Fibroblast of gingiva (primary cell): Measurements from ENCODE around the gene WIF1.

Experiments
- DNase-seq: peaks from one replicate; pipeline ENCODE4 v3.0.0-alpha.2; 2011; ENCODE audit warnings: low read depth

Gene WIF1

DNA sequence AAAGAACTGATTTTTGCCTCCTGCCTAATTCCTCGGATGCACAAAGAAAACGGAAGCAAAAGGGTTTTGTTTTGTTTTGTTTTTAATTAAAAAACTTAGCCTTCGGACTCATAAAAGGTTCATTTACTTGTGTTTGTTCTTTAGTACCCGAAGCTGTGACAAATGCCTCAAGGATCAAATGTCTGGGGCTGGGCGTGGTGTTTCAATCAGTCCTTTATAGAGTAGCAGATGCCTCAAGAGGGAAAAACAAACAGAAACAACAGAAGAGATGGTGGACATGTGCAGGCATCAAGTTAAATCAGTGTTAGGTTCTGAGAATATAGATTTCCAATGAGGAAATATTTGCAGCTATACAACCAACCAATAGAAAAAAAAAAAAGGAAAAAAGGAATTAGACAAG lies 1.6 kb upstream of the WIF1 start:
- DNase-seq = no peak

DNA sequence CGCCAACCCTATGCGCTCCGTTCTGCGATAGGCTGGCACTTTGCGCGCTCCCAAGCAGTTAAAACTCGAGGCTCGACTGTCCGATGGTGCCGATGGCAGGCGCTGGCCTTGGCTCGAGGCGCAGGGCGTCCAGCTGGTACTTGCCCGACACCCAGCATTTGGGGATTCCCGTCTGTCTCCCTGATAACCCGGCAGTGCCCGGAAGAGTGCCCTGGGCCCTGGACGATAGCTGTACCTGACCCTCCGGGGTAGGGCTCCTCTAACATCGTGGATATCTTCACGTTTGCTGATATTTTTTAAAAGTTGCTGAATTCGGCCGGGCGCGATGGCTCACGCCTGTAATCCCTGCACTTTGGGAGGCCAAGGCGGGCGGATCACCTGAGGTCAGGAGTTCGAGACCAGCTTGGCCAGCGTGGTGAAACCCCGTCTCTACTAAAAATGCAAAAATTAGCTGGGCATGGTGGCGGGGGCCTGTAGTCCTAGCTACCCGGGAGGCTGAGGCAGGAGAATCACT lies 908 bp upstream of the WIF1 start:
- DNase-seq = no peak

DNA sequence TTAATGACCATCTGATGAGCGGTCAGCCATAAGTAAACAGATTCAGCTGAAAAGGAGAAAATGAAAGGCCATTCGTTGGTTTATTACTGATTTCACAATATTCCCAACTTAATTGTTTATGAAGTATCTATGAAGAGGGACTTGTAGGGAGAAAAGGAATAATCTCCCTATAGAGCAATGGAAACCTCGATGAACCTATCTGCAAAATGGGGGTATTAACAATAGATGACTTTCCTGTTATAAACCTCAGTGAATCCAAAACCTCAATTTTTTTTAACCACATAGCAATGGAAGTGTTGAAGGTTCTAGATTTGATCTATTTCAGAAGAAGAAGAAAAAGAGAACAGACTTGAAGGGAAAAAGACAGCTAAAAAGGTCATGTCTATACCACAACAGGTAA lies 2.0 kb downstream of the WIF1 start:
- no peak for DNase-seq

DNA sequence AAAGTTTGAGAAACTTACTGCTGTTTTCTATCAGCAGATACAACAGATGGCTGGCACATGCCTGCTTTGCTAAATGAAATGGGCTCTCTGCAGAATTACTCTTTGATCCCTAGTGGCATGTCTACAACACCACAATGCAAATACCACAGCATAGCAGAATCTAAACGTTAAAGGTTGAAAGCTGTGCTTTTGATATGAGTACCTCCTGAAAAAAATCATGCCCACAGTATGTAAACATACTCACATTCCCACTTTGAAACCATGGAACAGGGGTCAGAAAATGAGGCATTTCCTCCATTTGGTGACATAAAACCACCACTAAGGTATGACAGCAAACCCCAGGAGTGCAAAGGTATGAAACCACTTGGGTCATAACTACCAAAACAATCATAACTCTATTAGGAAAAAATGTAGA lies 7.5 kb downstream of the WIF1 start:
- peak; percentile 2 for DNase-seq

DNA sequence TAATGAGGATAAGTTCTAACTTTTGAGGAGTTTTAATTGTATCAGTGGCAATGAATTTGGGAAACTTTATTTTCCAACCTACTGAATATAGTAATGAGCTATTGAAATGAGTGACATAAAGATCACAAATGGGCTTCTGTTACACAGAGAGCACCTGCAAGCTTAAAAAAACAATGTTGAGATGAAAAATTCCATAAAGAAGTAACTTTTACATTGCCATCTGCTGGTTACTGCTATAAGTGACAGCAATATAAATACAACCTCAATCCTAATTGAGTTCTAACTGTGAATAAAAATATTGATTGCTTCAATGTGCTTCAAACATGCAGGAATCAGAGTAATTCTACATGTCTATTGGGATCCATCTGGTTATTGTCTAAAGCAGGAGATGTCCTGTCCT lies 14.2 kb downstream of the WIF1 start:
- DNase-seq = peak; percentile 2

DNA sequence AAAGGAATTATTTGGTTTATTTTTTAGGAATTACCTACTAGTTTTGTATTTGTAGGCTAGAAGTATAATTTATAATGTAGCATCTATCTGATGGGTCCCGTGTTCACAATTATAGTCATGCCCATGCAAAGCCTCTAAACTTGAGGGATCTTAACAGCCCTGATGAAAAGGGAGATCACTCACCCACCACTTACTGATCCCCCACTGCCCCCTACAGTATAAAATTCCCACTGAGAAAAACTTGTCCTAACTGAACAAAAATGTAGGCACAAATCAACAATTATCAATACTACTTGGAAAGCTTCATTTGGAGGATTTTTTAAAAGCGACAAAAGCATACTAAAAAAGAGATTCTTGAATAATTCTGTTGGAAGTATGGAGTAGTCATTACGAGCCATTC lies 21.0 kb downstream of the WIF1 start:
- no peak for DNase-seq

DNA sequence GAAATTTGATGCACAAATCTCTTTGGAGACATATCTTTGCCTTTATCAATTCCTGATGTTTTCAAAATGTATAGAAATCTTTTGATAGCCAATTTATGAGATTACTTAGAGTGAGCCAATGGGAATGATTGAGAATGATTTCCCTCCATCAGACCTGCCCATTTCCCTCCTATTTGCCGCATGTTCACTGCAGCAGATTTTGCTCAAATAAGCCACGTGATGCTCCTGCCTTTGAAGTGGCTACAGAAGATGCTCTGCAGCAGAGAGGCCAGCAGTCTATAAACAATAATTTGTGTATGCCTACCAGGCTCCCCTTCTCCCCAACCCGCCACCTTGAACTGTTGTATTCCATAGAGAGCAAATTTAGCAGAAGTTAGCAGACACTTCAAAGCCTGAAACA lies 21.9 kb downstream of the WIF1 start:
- DNase-seq = no peak

DNA sequence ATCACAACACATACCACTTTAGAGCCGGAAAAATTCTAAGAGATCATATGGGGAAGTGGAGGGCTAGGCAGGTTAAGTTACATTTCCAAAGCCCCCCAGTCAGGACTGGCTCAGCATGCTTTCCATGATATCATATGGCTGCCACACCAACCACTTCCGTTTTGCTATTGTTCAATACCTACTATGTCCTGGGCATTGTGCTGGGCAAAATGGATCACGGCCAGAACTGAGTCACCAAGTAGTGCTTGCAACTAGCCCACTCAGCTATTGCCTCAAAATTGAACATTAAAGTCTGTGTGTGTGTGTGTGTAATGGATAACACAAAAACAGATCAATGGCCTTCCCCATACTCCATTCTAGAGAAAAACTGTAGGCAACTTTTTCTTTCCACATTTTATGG lies 22.7 kb downstream of the WIF1 start:
- DNase-seq = no peak

DNA sequence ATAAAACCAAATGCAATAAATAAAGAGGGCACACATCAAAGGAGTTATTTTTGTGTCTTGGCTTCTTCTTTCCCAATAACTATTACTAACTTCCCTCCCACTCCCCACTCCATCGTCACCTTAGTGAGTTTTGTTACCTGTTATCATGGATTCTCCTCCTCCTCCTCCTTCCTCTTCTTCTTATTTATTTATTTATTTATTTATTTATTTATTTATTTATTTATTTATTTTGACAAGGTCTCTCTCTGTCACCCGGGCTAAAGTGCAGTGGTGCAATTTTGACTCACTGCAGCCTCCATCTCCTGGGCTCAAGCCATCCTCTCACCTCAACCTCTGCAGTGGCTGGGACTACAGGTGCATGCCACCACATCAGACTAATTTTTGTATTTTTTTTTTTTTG lies 26.4 kb downstream of the WIF1 start:
- DNase-seq = no peak

DNA sequence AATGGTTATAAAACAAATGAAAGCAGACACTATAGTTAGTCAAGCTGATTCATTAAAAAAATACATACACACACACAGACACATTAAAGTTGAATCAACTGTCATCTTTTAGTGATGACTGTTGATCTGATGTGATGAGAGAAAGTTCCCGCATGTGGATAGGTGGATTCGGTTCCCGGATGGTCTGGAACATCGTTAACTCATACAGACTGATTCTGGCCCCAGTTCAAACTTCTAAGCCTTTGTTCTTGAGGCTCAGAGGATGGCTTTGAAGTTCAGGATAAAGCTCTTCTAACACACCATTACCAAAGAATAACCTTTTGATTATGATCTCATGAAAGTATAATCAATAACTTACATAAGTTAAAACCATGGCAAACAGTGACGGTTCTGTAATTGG lies 27.5 kb downstream of the WIF1 start:
- DNase-seq = no peak

DNA sequence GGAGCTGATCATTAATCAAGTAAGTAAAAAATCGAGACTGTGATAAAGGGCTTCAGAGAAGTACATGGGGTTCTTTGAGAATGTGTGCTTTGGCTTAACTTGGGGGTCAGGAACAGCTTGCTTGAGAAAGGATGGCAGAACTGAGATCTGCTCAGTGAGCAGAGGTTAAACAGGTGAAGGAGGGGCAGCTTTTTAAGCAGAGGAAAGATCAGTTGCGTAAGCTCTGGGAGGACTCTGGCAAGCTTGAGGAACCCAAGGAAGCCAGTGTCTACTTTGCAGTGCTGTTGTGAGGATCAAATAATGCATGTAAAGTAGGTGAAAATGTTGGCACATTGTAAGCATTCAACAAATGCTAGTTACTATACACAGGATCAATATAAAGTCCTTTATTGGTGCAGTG lies 30.6 kb downstream of the WIF1 start:
- no peak for DNase-seq

DNA sequence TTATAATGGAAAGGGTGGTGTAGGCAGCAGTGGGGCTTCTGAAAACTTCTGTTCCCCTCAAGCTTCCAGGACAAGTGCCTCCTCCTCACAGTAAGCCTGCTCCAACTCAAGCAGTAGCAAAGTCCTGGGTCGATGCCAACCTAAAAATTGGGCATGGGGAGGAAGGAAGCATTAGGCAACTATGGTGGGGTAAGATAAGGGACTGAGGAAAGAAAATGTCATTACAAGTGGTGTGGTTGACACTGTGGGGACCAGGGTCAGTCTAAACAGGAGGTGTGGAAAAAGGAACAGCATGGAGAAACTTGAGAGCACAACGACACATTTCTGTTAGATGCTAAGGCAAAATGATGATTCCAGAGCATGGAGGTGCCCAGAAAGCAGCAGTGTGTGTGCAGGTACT lies 34.9 kb downstream of the WIF1 start:
- no peak for DNase-seq

DNA sequence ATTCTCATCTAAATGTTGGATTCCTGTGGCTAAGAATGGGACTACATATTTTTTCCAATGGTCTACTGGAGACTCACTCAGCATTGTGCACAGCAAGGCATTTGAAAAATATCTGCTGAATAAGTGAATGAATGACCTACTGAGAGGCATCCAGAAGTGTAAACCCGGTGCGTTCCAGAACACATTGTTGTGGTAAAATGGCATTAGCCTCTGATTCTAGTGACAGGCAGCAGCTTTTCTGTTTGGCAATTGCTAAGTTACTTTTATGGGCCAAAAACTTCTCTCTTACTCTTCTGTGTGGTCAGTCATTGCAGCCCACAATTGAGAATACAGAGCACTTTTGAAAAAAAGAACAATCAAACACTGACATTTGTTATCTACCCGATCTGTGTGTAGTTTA lies 36.5 kb downstream of the WIF1 start:
- no peak for DNase-seq

DNA sequence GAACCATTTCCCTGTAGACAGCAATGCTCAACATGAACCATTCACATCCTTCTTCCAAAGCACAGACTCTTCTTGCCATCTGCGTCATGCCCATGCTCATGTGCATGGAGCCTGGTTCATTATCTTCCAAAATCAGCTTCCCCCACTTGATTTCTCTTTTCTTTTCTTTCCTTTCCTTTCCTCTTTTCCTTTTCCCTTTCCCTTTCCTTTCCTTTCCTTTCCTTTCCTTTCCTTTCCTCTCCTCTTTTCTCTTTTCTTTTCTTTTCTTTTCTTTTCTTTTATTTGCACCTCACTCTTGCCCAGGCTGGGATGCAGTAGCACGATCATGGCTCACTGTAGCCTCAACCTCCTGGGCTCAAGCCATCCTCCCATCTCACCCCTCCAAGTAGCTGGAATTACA lies 37.5 kb downstream of the WIF1 start:
- DNase-seq = no peak

DNA sequence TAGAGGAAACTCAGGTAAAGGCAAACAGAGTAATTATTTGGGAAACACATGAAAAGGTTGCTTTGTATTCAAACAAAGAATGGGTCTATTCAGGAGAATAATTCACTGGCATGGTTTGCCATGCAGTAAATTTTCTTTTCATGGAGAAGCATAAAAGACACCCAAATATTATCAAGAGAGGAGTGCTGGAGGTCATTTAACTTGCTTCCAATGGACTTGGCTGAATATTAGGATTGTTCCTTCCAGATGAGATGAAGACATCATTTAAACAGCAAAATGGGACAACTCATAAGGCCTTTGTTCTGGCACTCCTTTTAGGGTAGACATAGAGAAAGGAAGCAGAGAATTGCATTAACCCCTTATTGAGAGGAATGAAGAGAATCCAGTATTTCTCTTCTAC lies 38.7 kb downstream of the WIF1 start:
- DNase-seq = no peak

DNA sequence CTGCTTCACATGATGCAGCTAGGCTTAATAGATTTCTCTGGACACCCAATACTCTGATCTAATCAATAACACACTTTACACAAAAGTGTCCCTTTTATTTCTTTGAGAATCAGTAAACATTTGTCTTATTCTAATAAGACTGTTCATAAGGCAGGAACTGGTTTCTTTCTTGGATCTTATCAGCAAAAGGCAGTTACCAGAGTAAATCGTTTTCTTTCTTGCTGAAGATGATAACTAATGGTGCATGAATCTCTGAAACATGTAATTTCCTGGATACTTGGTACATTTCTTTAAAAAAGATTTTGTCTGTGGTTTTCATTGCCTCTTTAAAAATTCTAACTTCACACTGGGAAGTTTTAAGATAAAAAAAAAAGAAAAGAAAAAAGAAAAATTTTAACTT lies 39.6 kb downstream of the WIF1 start:
- no peak for DNase-seq

DNA sequence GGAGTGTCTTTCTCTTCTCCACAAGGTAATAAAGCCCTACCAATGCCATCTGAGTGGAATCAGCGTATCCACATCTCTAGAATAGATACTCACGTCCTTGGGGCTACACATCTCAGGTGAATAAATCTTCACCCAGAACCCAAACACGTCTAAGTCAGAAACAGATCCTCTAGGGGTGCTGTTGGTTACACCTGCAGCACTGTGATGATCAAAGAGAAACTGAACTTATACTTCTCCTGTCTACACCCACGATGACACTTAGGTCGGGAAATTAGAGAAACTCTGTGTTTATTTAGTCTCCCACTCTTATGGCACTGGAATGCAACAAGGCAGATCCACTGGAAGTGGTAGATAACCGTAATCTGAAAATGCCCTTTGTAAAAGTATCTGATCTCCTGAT lies 46.2 kb downstream of the WIF1 start:
- DNase-seq = no peak

DNA sequence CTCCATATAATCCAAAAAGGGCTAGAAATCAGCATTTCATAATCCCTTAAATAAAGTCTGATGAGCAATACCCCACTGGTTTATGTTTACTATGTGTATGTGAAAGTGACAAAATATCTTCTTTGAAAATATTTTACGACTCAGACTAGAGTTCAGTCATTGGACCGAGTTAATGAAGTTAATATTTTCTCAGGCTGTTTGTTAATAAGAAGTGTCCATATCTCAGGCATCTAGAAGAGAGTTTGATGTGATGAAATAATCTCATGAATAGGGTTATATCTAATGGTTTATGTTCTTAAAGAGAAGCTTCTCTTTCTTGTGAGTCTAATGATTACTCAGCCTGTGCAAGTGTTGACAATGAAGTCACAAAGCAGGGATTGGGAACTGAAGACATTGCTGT lies 51.8 kb downstream of the WIF1 start:
- DNase-seq = no peak

DNA sequence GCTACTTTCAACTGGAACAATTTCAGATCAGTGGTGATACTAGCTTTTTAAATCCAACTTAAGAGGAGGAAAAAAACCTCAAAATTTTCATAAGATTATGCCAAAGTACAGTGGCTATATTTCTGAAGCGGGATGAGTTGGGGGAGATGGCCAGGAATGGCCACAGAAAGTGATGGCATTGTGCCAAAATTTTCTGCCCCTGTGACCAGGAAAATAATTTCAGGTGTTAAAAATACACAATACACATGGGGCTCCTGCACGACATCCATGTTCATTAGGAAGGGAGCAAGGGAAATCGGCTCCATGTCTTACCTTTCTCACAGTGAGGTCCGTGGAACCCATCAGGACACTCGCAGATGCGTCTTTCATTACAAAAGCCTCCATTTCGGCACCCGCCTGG lies 53.7 kb downstream of the WIF1 start:
- no peak for DNase-seq

DNA sequence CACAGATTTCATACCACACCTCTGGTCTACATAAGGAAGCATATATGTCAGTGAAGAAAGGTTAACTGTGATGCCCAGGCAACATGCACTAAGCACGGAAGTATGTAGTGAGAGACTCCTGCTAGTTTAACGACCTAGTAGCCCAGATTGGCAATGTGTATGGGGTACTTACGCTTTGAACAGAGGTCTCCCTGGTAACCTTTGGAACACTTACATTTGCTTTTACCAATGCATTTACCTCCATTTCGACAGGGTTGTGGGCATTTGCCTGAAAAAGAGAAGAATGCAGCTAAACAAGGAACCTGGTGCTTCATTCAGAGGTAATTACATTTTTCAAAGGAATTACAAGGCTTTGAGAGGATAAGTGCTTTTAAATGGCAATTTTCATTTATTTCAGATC lies 65.2 kb downstream of the WIF1 start:
- DNase-seq = no peak

DNA sequence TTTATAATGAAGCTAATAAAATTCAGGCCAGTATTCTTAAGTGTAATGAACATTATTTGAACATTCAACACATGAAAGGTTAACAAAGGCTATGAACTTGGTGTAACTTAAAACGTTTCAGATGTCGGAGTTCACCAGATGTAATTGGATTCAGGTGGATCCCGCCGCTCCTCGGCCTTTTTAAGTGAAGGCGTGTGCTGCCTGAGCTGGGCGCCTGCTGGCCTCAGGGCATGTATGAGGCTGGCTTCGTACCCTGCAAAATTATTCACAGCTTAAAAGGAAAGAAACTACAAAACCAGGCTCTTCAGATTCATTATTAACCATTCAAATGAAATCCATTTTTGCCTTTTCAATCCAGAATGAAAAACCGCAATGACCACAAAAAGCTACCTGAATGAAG lies 69.9 kb downstream of the WIF1 start:
- no peak for DNase-seq

DNA sequence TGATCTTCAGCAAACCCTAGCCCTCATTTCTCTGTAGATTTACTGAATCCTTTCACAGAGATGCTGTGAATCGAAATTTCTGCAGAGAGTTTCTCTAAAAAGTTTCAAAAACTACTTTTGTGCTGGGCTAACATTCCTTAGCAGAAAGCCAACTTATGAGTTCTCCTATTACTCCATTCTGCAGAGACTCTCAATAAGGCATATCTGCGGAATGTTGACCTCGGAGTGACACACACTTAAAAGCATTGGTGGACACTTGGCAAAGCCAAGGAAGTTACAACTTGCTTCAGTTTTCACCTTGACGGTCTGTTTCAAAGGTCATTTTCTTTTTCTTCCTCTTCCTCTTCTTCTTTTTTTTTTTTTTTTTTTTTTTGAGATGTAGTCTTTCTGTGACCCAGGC lies 75.8 kb downstream of the WIF1 start:
- no peak for DNase-seq

DNA sequence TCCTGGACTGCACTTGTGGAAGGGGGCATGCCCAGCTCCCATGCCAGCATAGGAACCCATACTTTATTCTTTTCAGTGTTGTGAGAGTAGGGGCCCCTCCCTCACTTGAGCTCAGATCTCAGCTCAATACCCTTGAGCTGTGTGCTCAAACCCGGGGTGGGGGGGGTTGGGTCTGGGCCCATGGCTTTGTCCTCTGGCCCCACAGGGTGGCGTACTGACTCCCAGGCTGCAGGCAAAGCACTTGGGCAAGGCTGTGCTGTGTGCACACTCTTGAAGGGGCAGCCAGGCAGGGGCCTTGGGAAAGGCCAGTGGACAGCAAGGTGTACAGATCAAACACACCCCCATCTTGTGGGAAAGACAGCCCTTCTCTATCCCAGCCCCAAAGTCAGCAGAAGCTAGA lies 81.8 kb downstream of the WIF1 start:
- no peak for DNase-seq

DNA sequence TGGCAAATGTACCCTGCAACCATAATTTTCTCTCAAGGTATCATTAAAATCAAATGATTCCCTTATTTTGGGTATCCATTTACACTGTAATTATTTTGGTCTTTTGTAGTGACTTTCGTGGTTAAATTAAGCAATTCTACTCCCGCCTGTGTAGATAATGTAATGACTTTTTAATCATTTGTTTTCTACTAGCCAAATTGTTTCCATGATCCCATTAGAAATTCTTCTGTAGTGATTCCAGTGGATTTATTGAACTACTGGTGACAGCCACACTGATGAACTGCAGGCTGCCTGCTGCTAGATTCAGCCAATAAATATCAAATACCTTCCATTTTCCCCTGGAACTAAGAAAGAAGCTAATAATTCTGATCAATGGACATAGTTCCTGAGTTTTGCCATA lies 96.0 kb downstream of the WIF1 start:
- DNase-seq = no peak

DNA sequence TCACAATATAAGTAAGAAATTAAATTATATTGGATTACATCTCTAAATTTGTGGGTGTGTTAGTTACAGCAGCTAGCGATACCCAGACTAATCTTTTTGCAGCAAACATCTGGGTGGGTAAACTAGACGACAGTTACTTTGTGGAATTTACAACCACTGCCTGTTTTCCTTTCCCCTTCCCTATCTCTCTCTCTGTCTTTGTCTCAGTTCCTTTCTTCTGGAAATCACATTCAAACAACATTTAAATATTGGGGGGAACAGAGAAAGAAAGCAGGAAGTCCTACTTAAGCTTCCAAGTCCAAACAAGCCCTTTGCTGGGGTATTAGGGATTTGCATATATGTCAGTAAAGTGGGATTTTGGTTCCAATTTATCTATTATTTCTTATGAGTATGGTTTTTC lies 97.6 kb downstream of the WIF1 start:
- no peak for DNase-seq
